Endothelial cell of umbilical vein (primary cell): ENCODE data around the gene ZBTB20.

Experiments used
- CTCF ChIP-seq, 2 donors: IDR thresholded peaks; 1 replicate in 1 of 2; 2 replicates in 1 of 2; pipeline ENCODE4 v1.5.1; 2011; ENCODE audit warnings: low read length in 2 of 2, mild to moderate bottlenecking in 2 of 2, moderate library complexity in 2 of 2, control low read depth in 1 of 2, inconsistent platforms in 1 of 2, low read depth in 1 of 2; ENCODE audit not compliant: insufficient read depth in 1 of 2; ENCODE audit errors: extremely low read depth in 1 of 2
- EZH2 ChIP-seq: IDR thresholded peaks from 2 replicates; pipeline ENCODE4 v1.6.1; 2012; ENCODE audit warnings: borderline replicate concordance, low read depth, mild to moderate bottlenecking, moderate library complexity, low read length, inconsistent platforms; ENCODE audit not compliant: severe bottlenecking
- POLR2A ChIP-seq: IDR thresholded peaks from 2 replicates; pipeline ENCODE4 v1.6.1; 2012; ENCODE audit warnings: low read depth, mild to moderate bottlenecking, control low read depth, low read length
- POLR2AphosphoS5 ChIP-seq: IDR thresholded peaks from 2 replicates; pipeline ENCODE4 v1.6.1; 2012; ENCODE audit warnings: low read depth, mild to moderate bottlenecking, control low read depth, low read length, moderate library complexity; ENCODE audit not compliant: insufficient read depth

GRCh38 chr3:114445233-114445632 lies 701.9 kb downstream of the ZBTB20 start:
- TF ChIP-seq EZH2 (no peak), CTCF (IDR thresholded peaks at IDR 0.05; ENCODE audit: extremely low read depth in 1 of 2, insufficient read depth in 1 of 2, low read depth in 1 of 2, low read length in 2 of 2) (no peak), POLR2AphosphoS5 (no peak), POLR2A (no peak)
